DMS153 treated with DMSO at 0.1 percent for 48 hours (cell line): ENCODE measurements around the gene IL15RA.
"Not testable (repeated sequence)": the region's sequence is repeated elsewhere in the genome, so short reads cannot be mapped to it uniquely, and the experiment has no call there.

Source experiments
- DNase-seq: peaks from one replicate; lab custom pipeline; 2025; ENCODE audit not compliant: unreplicated experiment; lab: John Stamatoyannopoulos, UW

Gene IL15RA

DNA sequence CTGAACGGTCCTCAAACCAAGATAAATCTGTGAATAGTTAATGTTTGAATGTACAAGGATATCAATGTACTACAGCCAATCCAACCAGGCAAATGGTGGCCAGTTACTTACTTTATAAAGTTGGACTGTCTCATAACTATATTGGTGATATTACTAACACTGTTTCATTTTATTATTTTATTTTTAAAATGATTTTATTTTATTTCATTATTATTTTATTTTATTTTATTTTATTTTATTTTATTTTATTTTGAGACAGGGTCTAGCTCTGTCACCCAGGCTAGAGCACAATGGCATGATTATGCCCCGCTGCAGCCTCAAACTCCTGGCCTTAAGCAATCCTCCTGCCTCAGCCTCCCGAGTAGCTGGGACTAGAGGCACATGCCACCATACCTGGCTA is 6.8 kb downstream of the IL15RA start:
- DNase-seq = no peak

DNA sequence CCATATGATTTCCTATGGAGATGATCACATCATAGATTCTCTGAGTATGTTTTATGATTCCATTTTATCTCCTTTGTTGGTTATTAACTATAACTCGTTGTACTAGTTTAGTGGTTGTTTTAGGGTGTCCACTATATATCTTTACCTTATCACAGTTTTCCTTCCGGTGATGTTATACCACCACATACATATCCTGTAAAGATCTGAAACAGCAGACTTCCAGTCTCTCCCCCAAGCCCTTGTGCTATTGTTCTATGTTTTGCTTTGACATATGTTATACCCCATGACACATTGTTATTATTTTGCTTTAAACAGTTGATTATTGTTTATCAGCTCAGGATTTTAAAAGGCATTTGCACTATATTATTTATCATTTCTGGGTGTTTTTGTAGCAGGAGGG is 7.3 kb downstream of the IL15RA start:
- DNase-seq = no peak

DNA sequence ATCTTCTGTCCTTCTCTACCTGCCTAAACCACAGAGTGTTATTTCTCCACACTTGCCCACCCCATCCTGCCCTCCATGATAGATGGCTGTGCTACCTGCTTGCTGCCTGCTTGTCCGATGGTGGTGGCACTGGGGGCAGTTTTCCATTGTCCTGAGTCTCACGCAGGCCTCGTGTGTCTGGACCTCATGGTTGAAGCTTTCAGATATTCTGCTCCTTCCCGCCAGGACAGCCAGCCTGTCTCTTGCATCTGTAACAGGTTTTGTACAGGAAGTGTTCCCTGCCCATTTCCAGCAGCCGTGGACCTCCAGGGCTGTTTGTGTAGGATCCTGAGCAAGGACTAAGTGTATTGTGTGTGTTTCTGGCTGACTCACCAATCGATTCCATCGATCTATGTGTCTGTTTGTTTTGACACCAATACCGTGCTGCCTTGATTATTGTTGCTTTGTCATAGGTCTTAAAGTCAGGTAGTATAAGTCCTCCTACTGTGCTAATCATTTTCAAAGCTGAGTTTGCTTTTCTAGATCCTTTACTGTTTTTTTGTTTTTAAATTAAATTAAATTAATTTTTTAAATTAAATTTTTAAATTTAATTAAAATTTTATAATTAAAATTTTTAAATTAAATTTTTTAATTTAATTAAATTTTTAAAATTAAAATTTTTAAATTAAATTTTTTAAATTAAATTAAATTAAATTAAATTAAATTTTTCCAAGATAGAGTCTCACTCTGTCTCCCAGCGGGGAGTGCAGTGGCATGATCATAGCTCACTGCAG is 8.5 kb downstream of the IL15RA start:
- DNase-seq = no peak

DNA sequence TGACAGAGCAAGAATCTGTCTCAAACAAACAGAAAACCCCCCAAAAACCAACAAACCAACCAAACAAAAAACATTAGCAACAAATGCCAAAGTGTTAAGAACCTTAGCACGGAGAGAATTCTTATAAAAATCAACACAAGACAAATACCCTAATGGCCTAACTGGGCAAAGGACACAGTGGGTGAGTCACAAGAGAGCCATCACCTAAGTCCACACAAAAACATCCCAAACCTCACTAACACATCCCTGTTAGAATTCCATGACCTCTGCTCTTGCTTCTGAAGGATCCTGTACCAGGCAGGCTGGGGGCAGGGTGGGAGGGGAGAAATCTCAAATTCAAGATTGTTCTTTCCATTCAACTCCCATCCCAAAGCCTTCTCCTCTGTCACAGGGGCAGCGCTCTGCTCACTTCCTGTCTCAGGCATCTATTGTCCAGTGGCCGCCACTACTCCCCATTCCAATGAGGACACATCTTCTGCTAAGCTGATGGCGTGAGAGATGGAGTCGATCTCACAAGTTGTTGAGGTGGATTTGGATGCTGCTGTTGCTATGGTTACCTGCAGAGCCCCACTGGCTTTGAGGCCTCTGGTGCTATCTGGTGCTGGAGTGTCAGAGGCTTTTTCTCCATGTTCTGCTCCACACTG is 9.2 kb downstream of the IL15RA start:
- DNase-seq = no peak

DNA sequence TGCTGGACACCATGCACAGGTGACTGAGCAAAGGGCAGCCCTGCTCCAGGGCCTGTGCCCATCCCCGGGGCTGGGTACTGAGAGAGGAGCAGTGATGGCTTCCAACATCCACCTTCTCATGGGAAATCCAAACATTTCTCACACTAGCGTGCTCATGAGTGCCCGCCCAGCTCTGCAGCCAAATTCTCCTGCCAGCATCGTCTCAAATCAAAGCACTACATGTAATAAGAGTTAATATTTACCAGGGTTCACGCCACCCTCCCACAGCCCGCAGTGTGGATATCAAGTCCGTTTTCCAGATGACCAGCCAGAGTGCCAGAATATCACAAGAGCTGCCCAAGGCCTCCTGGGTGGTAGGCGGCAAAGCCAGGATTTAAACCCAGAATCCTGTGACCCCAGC is 12.1 kb downstream of the IL15RA start:
- DNase-seq = no peak

DNA sequence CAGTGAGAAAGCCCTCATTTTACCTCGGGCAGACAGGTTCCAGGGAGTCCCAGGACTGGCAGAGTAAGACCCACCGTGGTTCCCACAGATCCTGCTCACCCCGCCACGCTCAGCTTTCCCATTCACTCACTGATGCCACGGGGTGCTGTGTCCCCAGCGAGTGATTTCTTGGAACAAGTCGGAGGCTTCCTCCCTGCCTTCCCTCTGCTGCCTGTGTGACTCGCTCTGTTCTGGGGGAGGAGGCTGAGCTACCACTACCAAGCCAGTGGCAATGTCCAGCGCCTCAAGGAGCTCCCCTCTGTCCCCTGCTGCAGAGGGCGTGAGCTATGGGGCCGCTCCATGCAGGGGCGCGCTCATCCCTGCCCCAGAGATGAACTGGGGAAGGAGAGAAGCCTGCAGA is 12.6 kb downstream of the IL15RA start:
- no peak for DNase-seq

DNA sequence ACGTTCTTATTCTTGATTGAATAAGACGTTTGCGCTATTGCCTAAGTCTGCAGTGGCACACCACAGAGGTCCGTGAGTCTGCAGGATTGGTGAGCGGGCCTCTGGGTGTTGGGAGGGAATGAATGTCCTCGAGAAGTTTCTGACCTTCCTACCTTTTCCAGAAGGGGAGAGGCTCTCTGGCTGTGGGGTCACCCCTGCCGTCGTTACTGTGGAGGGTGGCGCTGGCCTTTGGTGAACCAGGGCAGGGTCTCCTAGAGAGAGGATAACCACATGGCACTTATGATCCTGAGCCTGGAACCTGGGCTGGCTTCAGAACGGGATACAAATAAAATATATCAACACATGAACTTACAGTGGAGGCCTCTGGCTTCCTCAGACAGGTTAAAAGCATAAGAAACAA is 13.8 kb downstream of the IL15RA start:
- no peak for DNase-seq

DNA sequence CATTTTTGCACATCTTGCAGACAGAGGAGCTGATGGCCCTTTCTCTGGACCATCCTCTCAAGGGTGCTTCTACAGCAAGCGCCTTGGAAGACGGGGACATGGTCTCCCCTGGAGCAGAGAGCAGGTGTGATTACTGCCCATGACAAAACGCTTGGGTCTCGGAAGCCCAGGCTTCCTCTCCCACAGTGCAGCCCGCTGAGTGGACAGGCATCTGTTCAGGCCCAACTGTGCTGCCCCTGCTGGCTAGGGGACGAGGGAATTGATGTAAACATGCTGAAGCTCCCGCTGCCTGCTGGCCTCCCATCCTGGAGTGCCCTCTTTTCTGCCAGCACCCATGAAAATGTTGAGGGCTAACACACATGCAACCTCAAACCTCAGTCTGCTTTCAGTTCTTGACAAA is 14.3 kb downstream of the IL15RA start:
- no peak for DNase-seq

DNA sequence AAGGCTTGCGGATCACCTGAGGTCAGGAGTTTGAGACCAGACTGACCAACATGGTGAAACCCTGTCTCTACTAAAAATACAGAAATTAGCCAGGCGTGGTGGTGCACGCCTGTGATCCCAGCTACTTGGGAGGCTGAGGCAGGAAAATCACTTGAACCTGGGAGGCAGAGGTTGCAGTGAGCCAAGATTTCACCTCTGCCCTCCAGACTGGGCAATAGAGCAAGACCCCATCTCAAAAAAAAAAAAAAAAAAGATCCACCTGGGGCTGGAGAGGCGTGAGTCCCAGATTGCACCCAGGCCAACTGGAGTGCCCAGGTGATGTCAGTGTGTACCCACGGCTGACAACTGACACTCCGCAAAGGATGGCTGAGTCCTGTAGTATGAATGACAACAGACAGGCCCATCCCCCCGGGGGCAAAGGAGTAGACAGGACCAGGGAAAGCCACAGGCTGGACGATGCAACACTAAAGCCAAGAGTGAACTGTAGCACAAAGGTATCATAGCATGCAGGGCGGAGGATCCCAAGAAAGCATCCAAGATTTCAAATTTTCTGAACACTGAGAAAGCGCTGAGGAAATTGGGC is 14.9 kb downstream of the IL15RA start:
- not testable (repeated sequence) for DNase-seq

DNA sequence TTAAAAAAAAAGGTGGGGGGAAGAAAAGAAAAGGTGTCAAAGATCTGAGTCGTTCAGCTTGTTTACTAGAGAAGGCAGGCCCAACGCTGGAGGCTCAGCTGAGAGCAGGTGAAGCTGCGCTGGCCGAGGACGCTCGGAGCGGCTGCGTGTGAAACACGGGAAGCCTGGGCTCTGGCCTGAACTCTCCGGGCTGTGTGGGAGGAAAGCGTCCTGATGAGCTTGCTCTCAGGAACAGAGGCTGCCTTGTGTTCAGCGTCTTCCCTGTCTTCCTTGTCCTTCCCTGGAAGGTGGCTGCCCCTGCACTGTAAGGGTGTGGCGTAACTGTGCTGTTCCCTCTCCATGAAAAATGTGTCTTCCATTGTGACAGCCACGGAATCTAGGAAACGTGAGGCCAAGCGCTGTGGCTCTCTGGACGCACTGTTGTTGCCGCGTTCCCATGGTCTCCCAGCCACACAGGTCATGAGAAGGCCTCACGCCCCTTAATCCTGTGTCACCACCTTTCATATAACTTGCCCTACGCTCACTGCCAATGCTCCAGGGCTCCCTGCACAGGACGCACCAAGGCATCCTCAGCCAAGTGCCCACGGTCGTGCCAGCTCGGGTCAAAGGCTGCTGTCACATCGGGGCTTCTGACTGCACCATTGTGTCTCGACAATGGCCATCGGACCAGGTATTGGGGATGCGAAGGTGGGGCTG is 15.8 kb downstream of the IL15RA start:
- no peak for DNase-seq

DNA sequence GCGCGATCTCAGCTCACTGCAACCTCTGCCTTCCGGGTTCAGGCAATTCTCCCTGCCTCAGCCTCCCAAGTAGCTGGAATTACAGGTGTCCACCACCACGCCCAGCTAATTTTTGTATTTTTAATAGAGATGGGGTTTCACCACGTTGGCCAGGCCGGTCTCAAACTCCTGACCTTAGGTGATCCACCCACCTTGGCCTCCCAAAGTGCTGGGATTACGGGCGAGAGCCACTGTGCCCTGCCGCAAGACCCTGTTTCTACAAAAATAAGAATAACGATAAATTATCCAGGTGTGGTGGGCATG is 16.4 kb downstream of the IL15RA start:
- not testable (repeated sequence) for DNase-seq

DNA sequence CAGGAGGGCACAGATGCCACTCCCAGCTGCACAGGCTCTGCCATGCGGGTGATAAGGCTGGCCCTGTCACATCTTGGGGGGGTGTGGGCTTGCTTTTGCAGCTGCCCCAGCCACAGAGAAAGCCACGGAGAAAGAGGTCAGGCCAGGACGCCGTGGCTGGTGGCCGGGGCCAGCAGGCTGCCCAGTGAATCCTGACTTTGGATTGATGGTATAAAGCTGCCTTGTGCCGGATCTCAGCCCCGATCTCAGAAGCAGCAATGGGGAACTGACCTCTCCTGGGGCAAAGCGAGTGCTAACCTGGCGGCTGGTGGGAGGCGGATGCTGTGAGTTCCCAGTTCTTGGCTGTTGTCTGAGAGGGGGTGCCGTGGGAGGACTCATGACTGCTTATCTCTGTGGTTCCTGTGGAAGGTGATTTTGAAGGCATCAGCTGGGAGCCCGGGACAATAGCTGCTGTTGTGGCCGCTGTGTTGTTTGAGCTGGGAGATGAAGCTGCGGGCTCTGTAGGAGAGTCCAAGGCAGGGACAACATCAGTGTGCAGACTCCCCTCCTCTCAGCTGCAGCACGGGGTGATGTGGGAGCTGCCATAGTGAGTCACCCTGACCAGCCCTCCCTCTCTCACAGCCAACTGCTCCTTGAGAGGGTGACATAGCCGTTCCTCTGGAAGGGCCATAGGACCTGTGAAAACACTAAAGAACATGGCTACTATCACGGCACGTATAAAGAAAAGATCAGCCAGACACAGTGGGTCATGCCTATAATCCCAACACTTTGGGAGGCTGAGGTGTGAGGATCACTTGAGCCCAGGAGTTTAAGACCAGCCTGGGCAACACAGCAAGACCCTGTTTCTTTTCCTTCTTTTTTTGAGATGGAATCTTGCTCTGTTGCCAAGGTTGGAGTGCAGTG is 17.0 kb downstream of the IL15RA start:
- DNase-seq = no peak

DNA sequence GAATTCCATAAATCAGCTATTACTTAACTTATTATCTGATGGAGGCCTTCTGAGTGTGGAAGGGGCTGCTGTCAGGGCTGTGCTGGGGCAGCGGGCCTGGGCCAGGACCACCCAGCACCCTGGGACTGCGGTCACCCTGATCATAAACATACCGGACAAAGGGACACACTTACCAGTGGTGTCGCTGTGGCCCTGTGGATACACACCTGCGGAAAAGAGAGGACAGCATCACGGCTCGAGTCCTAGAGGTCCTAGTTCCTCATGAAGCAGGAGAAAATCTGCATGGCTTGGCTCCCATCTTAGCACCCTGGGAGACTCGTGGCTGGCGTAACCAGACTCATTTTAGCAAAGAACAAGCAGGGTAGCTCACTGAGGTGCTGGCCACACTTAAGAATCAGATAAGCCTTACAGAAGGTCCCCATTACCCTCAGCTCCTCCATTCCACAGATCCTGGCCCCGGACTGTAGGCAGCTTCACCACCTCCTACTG is 17.7 kb downstream of the IL15RA start:
- no peak for DNase-seq

DNA sequence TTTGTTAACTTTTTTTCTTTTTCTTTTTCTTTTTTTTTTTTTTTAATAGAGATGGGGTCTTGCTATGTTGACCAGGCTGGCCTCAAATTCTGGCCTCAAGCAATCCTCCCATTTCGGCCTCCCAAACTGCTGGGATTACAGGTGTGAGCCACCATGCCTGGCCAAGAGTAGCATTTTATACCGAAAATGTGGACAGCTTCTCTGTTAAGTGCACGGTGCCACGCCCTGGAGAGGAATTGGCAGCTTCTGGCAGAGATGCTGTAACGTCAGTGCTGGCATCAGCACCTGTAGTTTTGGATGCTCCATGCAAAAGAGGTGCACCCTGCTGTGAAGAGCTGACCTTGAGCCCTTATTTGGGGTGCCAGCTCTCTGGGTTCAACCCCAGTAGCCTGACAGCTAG is 18.2 kb downstream of the IL15RA start:
- DNase-seq = no peak

DNA sequence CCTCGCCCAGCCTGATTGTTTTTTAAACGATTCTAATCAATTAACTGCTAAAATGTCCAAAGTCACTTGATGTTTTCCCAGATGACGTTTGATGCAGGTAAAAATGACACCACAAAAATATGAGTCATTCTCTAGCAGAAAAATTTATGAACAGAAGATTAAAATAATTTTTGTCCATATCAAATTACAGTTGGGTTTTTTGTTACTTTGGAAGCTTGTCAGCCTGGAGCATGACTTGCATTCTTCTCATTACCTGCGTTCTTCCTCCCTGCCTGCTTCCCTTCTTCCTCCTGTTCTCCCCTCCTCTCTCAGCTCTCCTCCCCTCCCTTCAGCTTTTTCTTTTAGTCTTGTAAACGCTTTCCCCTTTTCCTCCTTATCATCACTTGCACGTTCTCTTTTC is 18.7 kb downstream of the IL15RA start:
- DNase-seq = no peak

DNA sequence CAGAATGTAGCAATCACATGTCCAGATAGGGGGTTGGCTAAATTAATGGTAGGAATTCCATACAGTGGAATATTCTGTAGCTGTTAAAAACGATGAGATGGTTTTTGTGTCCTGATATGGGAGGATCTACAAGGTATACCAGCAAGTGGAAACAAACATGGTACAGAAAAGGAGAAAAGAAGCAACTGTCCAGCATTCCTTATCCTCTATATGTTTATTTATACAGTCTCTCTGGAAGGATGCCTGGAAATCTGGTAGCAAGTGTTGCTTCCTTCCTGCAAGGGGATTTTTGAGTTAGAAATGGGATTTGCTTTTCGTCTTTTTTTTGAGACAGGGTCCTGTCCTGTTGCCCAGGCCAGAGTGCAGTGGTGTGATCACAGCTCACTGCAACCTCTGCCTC is 19.3 kb downstream of the IL15RA start:
- no peak for DNase-seq

DNA sequence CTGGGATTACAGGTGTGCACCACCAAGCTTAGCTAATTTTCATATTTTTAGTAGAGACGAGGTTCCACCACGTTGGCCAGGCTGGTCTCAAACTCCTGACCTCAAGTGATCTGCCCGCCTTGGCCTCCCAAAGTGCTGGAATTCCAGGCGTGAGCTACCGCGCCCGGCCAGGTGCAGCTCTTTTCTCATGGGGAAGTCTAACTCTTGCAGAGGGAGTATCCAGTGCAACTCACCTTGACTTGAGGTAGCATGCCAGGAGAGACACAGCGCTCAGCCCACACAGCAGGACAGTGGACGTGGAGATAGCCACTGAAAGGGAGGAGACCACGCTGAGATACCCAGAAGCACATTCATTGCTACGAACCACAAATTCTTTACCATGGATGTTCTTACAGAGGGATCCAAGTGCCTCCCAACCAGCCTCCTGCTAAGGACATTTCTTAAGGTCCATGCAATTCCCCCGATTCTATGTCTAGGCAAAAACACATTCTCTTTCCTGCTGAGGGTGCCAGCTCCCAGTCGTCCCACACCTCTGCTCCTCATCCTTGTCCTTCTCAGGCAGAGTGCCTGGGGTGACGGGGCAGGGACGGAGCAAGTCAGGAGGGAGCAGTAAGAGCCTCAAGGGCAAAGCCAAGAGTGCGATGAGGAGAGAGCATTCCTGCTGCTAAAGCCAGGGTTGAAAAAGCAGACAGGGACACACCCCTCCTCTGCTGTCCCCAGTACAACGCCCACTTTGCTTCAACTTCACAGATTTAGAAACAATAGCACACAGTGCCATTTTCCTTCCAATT is 21.0 kb downstream of the IL15RA start:
- DNase-seq = no peak

DNA sequence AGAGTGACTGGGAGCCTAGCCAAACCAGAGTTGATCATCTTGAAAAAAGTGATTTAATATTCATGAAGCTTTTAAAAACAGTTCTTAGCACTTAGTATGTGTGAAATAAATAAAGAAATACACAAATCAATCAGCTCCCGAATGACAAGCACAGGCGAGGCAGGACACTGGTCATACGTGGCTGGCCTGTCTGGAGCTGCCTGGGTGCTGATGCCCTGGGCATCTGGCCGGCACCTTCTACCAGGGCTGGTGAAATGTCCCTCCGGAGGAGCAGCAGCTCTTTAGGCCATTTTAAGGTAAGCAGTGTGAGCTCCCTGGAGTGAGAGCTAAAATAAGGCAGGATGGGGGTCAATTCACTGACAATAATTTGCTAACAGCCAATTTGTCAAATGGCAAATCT is 23.7 kb downstream of the IL15RA start:
- DNase-seq = no peak

DNA sequence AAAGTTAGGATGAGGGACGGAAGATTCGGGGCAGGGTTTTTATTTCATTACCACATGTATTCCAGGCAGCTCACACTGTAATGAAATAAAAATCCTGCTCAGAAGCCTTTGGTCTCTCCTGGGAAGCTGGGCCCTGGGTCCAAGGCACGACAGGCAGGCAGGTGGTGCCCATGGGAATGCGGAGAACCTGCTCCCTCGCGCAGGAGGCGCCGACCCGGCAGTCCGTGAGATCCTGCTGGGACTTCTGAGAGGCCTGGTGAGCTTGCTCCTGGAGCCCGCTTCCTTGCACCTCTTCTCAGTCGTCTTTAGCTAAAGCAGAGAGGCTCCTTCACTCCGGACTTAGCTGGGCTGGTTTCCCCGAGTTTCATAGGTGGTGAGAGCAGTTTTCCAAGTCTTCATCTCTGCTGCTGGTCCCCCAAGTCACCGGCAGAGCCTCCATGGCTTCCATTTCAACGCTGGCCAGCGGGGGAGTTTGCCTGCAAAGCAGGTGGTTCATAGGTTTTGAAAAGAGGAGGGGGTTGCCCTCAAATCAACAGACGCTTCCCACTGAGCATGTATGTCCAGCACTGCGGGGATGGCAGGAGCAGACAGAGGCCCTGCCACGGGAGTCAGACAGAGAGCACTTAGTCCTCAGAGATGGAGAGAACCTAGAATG is 24.5 kb downstream of the IL15RA start:
- DNase-seq = no peak
